HepG2 (cell line): ENCODE results near the gene OTOP3. TPM values are rescaled to one million over a fixed set of nuclear protein-coding genes. Genes with fewer than 3 reads are reported as not detected.

Experiments used
- CBFB ChIP-seq: sonication (generic); formaldehyde crosslinking; IDR thresholded peaks from 2 replicates; pipeline ENCODE4 v1.4.0; 2020; ENCODE audit warnings: missing genetic modification reagents
- EHMT2 ChIP-seq: fragments of 200-600 bp; sonication (generic); IDR thresholded peaks from 2 replicates; pipeline ENCODE4 v1.7.0; 2017; ENCODE audit warnings: antibody characterized with exemption, low read depth, low read length, borderline replicate concordance
- GPN1 ChIP-seq: sonication (generic); formaldehyde crosslinking; IDR thresholded peaks from 2 replicates; pipeline ENCODE4 v1.5.1; 2020; ENCODE audit warnings: missing genetic modification reagents, borderline replicate concordance
- HDAC1 ChIP-seq: sonication (generic); formaldehyde crosslinking; IDR thresholded peaks from 2 replicates; pipeline ENCODE4 v1.5.1; 2020; ENCODE audit warnings: mild to moderate bottlenecking, missing genetic modification reagents
- ISL2 ChIP-seq: sonication (generic); formaldehyde crosslinking; IDR thresholded peaks from 2 replicates; pipeline ENCODE4 v1.5.0; 2020; ENCODE audit warnings: missing genetic modification reagents
- JUND ChIP-seq: sonication (generic); formaldehyde crosslinking; IDR thresholded peaks from 2 replicates; pipeline ENCODE4 v1.8.0; 2022; ENCODE audit warnings: mild to moderate bottlenecking, missing genetic modification reagents
- NFKBIZ ChIP-seq: IDR thresholded peaks from 2 replicates; pipeline ENCODE4 v1.6.1; 2018; ENCODE audit warnings: missing genetic modification reagents, missing compliant biosample characterization
- NKX3-1 ChIP-seq: sonication (generic); formaldehyde crosslinking; IDR thresholded peaks from 2 replicates; pipeline ENCODE4 v1.5.0; 2020; ENCODE audit warnings: missing genetic modification reagents
- THAP11 ChIP-seq: IDR thresholded peaks from 2 replicates; pipeline ENCODE4 v1.6.1; 2016; ENCODE audit warnings: missing biosample characterization, missing genetic modification reagents
- ZBTB21 ChIP-seq: sonication (generic); formaldehyde crosslinking; IDR thresholded peaks from 2 replicates; pipeline ENCODE4 v1.4.0; 2020; ENCODE audit warnings: missing genetic modification reagents
- ZNF124 ChIP-seq: sonication (generic); formaldehyde crosslinking; IDR thresholded peaks from 2 replicates; pipeline ENCODE4 v1.4.0; 2020; ENCODE audit warnings: missing genetic modification reagents
- ZNF33A ChIP-seq: sonication (generic); formaldehyde crosslinking; IDR thresholded peaks from 2 replicates; pipeline ENCODE4 v1.5.1; 2020; ENCODE audit warnings: missing genetic modification reagents, mild to moderate bottlenecking, moderate library complexity, borderline replicate concordance
- ZNF432 ChIP-seq: sonication (generic); formaldehyde crosslinking; IDR thresholded peaks from 2 replicates; pipeline ENCODE4 v1.5.0; 2020; ENCODE audit warnings: missing genetic modification reagents, mild to moderate bottlenecking, borderline replicate concordance
- ZNF775 ChIP-seq: sonication (generic); formaldehyde crosslinking; IDR thresholded peaks from 2 replicates; pipeline ENCODE4 v1.4.0; 2020; ENCODE audit warnings: missing genetic modification reagents, mild to moderate bottlenecking, moderate library complexity, borderline replicate concordance
- ZNF780A ChIP-seq: sonication (generic); formaldehyde crosslinking; IDR thresholded peaks from 2 replicates; pipeline ENCODE4 v1.8.0; 2022; ENCODE audit warnings: mild to moderate bottlenecking, missing genetic modification reagents, moderate library complexity
- polyA plus RNA-seq, 8 experiments: library from polyadenylated mRNA; depleted of rRNA in 3 of 8; stranded (reverse) in 7 of 8; unstranded in 1 of 8; fragments of >200 nt; fragmentation: Illumina TruSeq in 4 of 8; extraction: Trizol in 4 of 8; gene quantifications; 2 replicates each; pipeline versions ENCODE4 v1.2.1 to v1.2.3, GENCODE V29; 2011 to 2016; ENCODE audit warnings: low read depth in 4 of 8, missing spikeins in 1 of 8, mixed read lengths in 1 of 8; ENCODE audit not compliant: insufficient read depth in 1 of 8
- total RNA-seq, 5 experiments: library from RNA; depleted of rRNA; stranded (reverse); fragments of >200 nt; fragmentation: Illumina TruSeq; extraction: Trizol; gene quantifications; 2 replicates each; pipeline ENCODE4 v1.2.3, GENCODE V29; 2016; ENCODE audit warnings: low read depth in 1 of 5
- TF ChIP-seq, protein P1 (sequence below): sonication (generic); formaldehyde crosslinking; IDR thresholded peaks from 2 replicates; pipeline ENCODE4 v1.4.0; 2020; ENCODE audit warnings: missing genetic modification reagents
- TF ChIP-seq, protein P2 (sequence below): sonication (generic); formaldehyde crosslinking; IDR thresholded peaks from 2 replicates; pipeline ENCODE4 v1.8.0; 2022; ENCODE audit warnings: mild to moderate bottlenecking, missing genetic modification reagents
- TF ChIP-seq, protein P3 (sequence below): sonication (generic); formaldehyde crosslinking; IDR thresholded peaks from 2 replicates; pipeline ENCODE4 v1.8.1; 2023; ENCODE audit warnings: mild to moderate bottlenecking, missing genetic modification reagents, borderline replicate concordance
- TF ChIP-seq, protein P4 (sequence below): sonication (generic); formaldehyde crosslinking; IDR thresholded peaks from 2 replicates; pipeline ENCODE4 v1.4.0; 2020; ENCODE audit warnings: mild to moderate bottlenecking, low read depth, missing genetic modification reagents
- TF ChIP-seq, protein P5 (sequence below): IDR thresholded peaks from 2 replicates; pipeline ENCODE4 v1.6.1; 2016; ENCODE audit warnings: missing biosample characterization, missing genetic modification reagents, low read depth
- TF ChIP-seq, protein P6 (sequence below): sonication (generic); formaldehyde crosslinking; IDR thresholded peaks from 2 replicates; pipeline ENCODE4 v1.8.1; 2023; ENCODE audit warnings: mild to moderate bottlenecking, inconsistent platforms, moderate library complexity, missing genetic modification reagents, borderline replicate concordance
- TF ChIP-seq, protein P7 (sequence below): sonication (generic); formaldehyde crosslinking; IDR thresholded peaks from 2 replicates; pipeline ENCODE4 v1.4.0; 2020; ENCODE audit warnings: mild to moderate bottlenecking, missing genetic modification reagents

The OTOP3 gene
- total and polyA plus RNA-seq, 2 of the 13 experiments (the other 11 are each of a cell fraction or from before 2014, with no cell fraction given) = not detected

DNA sequence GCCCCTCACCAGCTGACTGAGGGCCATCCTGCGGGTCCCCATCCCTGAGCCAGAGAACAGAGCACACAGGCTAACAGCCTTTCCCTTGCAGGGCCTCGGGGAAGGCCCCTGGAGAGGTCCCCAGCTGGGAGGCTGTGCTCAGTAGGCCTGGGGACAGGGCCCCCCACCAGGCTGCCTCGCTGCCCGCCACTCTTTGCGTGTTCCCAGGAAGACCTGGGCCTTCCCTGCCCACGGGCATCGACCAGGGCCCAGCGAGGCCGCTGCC, 36.1 kb downstream of the OTOP3 start (continued):
- TF ChIP-seq, protein P1, sequence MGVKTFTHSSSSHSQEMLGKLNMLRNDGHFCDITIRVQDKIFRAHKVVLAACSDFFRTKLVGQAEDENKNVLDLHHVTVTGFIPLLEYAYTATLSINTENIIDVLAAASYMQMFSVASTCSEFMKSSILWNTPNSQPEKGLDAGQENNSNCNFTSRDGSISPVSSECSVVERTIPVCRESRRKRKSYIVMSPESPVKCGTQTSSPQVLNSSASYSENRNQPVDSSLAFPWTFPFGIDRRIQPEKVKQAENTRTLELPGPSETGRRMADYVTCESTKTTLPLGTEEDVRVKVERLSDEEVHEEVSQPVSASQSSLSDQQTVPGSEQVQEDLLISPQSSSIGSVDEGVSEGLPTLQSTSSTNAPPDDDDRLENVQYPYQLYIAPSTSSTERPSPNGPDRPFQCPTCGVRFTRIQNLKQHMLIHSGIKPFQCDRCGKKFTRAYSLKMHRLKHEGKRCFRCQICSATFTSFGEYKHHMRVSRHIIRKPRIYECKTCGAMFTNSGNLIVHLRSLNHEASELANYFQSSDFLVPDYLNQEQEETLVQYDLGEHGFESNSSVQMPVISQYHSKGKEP (CRISPR knock-in tag) = 0 out of 2 replicates have a peak, but pooled peaks have one; percentile 15
- TF ChIP-seq ZNF33A (CRISPR knock-in tag) (no peak), ZNF432 (CRISPR knock-in tag) (no peak), JUND (no peak), CBFB (CRISPR knock-in tag) (0 out of 2 replicates have a peak, but pooled peaks have one; percentile 13), NKX3-1 (CRISPR knock-in tag) (no peak), GPN1 (no peak), ZNF775 (CRISPR knock-in tag) (no peak), ZBTB21 (CRISPR knock-in tag) (no peak), ZNF124 (no peak), EHMT2 (no peak), ISL2 (CRISPR knock-in tag) (no peak), ZNF780A (CRISPR knock-in tag) (no peak), NFKBIZ (no peak), THAP11 (CRISPR knock-in tag) (no peak), HDAC1 (no peak)
- TF ChIP-seq, protein P2, sequence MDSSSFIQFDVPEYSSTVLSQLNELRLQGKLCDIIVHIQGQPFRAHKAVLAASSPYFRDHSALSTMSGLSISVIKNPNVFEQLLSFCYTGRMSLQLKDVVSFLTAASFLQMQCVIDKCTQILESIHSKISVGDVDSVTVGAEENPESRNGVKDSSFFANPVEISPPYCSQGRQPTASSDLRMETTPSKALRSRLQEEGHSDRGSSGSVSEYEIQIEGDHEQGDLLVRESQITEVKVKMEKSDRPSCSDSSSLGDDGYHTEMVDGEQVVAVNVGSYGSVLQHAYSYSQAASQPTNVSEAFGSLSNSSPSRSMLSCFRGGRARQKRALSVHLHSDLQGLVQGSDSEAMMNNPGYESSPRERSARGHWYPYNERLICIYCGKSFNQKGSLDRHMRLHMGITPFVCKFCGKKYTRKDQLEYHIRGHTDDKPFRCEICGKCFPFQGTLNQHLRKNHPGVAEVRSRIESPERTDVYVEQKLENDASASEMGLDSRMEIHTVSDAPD = no peak
- TF ChIP-seq, protein P3, sequence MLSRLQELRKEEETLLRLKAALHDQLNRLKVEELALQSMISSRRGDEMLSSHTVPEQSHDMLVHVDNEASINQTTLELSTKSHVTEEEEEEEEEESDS (CRISPR knock-in tag) = no peak
- TF ChIP-seq, protein P4, sequence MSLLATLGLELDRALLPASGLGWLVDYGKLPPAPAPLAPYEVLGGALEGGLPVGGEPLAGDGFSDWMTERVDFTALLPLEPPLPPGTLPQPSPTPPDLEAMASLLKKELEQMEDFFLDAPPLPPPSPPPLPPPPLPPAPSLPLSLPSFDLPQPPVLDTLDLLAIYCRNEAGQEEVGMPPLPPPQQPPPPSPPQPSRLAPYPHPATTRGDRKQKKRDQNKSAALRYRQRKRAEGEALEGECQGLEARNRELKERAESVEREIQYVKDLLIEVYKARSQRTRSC = no peak
- TF ChIP-seq, protein P5, sequence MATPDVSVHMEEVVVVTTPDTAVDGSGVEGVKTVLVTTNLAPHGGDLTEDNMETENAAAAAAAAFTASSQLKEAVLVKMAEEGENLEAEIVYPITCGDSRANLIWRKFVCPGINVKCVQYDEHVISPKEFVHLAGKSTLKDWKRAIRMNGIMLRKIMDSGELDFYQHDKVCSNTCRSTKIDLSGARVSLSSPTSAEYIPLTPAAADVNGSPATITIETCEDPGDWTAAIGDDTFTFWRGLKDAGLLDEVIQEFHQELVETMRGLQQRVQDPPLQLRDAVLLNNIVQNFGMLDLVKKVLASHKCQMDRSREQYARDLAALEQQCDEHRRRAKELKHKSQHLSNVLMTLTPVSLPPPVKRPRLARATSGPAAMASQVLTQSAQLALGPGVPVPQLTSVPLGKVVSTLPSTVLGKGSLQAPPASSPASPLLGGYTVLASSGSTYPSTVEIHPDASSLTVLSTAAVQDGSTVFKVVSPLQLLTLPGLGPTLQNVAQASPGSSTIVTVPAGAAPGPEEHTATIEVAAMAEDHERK (CRISPR knock-in tag) = no peak
- TF ChIP-seq, protein P6, sequence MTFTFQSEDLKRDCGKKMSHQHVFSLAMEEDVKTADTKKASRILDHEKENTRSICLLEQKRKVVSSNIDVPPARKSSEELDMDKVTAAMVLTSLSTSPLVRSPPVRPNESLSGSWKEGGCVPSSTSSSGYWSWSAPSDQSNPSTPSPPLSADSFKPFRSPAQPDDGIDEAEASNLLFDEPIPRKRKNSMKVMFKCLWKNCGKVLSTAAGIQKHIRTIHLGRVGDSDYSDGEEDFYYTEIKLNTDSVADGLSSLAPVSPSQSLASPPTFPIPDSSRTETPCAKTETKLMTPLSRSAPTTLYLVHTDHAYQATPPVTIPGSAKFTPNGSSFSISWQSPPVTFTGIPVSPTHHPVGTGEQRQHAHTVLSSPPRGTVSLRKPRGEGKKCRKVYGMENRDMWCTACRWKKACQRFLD (CRISPR knock-in tag) = no peak
- TF ChIP-seq, protein P7, sequence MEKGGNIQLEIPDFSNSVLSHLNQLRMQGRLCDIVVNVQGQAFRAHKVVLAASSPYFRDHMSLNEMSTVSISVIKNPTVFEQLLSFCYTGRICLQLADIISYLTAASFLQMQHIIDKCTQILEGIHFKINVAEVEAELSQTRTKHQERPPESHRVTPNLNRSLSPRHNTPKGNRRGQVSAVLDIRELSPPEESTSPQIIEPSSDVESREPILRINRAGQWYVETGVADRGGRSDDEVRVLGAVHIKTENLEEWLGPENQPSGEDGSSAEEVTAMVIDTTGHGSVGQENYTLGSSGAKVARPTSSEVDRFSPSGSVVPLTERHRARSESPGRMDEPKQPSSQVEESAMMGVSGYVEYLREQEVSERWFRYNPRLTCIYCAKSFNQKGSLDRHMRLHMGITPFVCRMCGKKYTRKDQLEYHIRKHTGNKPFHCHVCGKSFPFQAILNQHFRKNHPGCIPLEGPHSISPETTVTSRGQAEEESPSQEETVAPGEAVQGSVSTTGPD (CRISPR knock-in tag) = no peak
